Stomach (tissue), 9 donors: ENCODE data around the gene STRADA. TPM values are rescaled to one million over a fixed set of nuclear protein-coding genes. Genes with fewer than 3 reads are reported as not detected.

Source experiments
- DNase-seq, 2 donors: peaks; one replicate each; pipeline versions ENCODE4 v3.0.0 to v3.0.0-alpha.2; 2013 to 2019
- H3K27ac ChIP-seq, 5 donors: fragments of 200-600 bp in 4 of 5; sonication (generic) in 4 of 5; one replicate each; pipeline ENCODE4 v1.5.1; 2013 to 2019; ENCODE audit warnings: mild to moderate bottlenecking in 1 of 5, moderate library complexity in 1 of 5
- H3K27me3 ChIP-seq, 3 donors: fragments of 200-600 bp; sonication (generic); one replicate each; pipeline ENCODE4 v1.5.1; 2017 to 2019; ENCODE audit warnings: mixed run types in 1 of 3
- H3K36me3 ChIP-seq, 4 donors: fragments of 200-600 bp; sonication (generic); 1 replicate in 3 of 4; 2 replicates in 1 of 4; pipeline ENCODE4 v1.5.1; 2016 to 2019
- H3K4me1 ChIP-seq, 4 donors: fragments of 200-600 bp; sonication (generic); one replicate each; pipeline ENCODE4 v1.5.1; 2016 to 2019
- H3K4me3 ChIP-seq, 4 donors: fragments of 200-600 bp; sonication (generic) in 3 of 4; one replicate each; pipeline ENCODE4 v1.5.1; 2016 to 2019; ENCODE audit warnings: mild to moderate bottlenecking in 1 of 4
- H3K9me3 ChIP-seq, 4 donors: fragments of 200-600 bp; sonication (generic); one replicate each; pipeline ENCODE4 v1.5.1; 2016 to 2019
- EP300 ChIP-seq: sonication (generic); formaldehyde crosslinking; IDR thresholded peaks from one replicate; pipeline ENCODE4 v1.6.1; 2017; ENCODE audit warnings: antibody characterized with exemption
- POLR2A ChIP-seq, 4 donors: fragments of 450-650 bp; IDR thresholded peaks; one replicate each; pipeline ENCODE4 v1.6.1; 2016; ENCODE audit warnings: antibody characterized with exemption in 4 of 4, control low read depth in 2 of 4, mild to moderate bottlenecking in 1 of 4, moderate library complexity in 1 of 4
- POLR2AphosphoS5 ChIP-seq, 3 donors: sonication (generic); formaldehyde crosslinking; IDR thresholded peaks; one replicate each; pipeline ENCODE4 v1.6.1; 2016; ENCODE audit warnings: antibody characterized with exemption in 3 of 3
- WGBS, 5 donors: extraction: QIAGEN DNeasy Blood & Tissue Kit in 3 of 5; methylation state at CpG; one replicate each; pipeline versions ENCODE4 v1.1.5 to v1.1.7; 2013 to 2018; 5-methylcytosine and 5-hydroxymethylcytosine counted together
- intact Hi-C: fragments of 100-400 bp; cut with DNase I; formaldehyde crosslinking; loops from one replicate; pipeline ENCODE4 v1.15.1; 2023; ENCODE audit warnings: low total_unique reads
- polyA plus RNA-seq, 3 donors: library from polyadenylated mRNA; stranded (reverse); fragments of 200-250 nt; gene quantifications; one replicate each; pipeline ENCODE4 v1.2.3, GENCODE V29; 2013
- total RNA-seq, 5 donors: library from RNA; depleted of rRNA; stranded (reverse); fragments of >200 nt; gene quantifications; one replicate each; pipeline versions ENCODE4 v1.1.0 to v1.2.3, GENCODE V29; 2014 to 2016
- TF ChIP-seq, protein P1 (sequence below), 7 experiments: fragments of 450-650 bp in 4 of 7; fragments of 200-600 bp in 3 of 7; sonication (generic) in 3 of 7; IDR thresholded peaks; one replicate each; pipeline ENCODE4 v1.5.1; 2016 to 2019; ENCODE audit warnings: antibody characterized with exemption in 7 of 7, control low read depth in 2 of 7, mild to moderate bottlenecking in 1 of 7
- donor health status: healthy with polysubstance abuse.
- donor health status: Bipolar disorder and iron deficiency.
- donor health status: healthy.

Gene STRADA
- total and polyA plus RNA-seq, 8 donors: 9.8 to 56.2 (median 22.2) TPM

DNA sequence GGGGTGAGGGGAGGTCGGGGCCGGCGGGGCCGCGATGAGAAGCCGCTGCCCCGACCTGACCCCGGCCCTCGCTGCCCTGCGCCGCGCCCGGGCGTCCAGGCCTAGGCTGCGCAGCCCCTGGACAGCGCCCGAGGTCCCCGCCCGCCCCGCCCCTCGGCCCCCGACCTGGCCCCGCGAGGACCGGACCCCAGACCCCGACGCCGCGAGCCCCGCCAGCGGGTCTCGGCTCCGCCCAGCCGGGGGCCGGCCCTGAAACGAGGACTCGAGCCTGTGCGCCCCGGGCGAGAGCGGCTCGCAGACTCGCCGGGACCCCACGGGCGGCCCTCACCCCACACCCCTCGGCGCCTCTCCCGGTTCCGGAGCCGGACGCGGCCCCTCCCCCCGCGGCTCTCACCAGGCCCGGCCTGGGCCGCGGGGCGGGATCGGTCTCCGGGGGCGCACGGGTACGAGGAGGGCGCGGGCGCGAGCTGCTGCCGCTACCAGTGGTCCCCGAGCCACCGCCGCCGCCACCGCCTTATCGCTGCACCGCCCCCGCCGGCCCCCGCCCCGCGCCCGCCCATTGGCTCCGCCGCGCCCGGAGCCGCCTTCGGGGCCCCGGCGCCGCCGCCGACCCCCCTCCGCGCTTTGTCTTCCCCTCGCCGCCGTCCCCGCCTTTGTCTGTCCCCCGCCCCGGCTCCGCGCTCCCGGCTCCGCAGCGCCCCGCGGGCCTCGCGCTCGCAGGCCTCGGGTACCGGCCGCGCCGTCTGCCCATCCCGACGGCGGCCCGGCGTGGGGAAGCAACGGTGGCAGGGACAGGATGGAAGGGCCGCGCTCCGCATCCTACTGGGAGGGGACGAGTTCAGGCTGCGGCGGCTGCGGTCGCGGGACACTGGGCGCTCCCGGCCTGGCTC is 41.7 kb downstream of the STRADA start, which contains the start of gene LIMD2:
Gene LIMD2 (minus strand): TSS at position 488 of the 890 bp plus-strand sequence. CDS start 827 bp downstream, outside the sequence.
- H3K27me3 ChIP-seq: no peaks in the 10 kb centered on the region
- peak within 1 kb of the TSS; percentile 72 to 87 (median 84) for H3K27ac ChIP-seq
- TF ChIP-seq, protein P1, sequence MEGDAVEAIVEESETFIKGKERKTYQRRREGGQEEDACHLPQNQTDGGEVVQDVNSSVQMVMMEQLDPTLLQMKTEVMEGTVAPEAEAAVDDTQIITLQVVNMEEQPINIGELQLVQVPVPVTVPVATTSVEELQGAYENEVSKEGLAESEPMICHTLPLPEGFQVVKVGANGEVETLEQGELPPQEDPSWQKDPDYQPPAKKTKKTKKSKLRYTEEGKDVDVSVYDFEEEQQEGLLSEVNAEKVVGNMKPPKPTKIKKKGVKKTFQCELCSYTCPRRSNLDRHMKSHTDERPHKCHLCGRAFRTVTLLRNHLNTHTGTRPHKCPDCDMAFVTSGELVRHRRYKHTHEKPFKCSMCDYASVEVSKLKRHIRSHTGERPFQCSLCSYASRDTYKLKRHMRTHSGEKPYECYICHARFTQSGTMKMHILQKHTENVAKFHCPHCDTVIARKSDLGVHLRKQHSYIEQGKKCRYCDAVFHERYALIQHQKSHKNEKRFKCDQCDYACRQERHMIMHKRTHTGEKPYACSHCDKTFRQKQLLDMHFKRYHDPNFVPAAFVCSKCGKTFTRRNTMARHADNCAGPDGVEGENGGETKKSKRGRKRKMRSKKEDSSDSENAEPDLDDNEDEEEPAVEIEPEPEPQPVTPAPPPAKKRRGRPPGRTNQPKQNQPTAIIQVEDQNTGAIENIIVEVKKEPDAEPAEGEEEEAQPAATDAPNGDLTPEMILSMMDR (IDR thresholded peaks at IDR 0.05): no peak
- TF ChIP-seq POLR2A (IDR thresholded peaks at IDR 0.05) (no peak), EP300 (no peak), POLR2AphosphoS5 (IDR thresholded peaks at IDR 0.05) (no peak)
- WGBS, 5 donors: 0 to 1% (median 0%) methylated on average over 7 to 133 of the region's 133 CpGs
- H3K36me3 ChIP-seq: peaks cover 0 to 35% (median 33%) of the 10 kb centered on the region in 4 donors
- peak within 1 kb of the TSS; percentile 67 to 71 (median 69) for H3K4me3 ChIP-seq
- H3K9me3 ChIP-seq: no peaks in the 10 kb centered on the region
- H3K4me1 ChIP-seq: peaks cover 35 to 73% (median 53%) of the 10 kb centered on the region in 4 donors
- intact Hi-C loops: no loop called here
- peak; percentile 66 to 84 for DNase-seq

DNA sequence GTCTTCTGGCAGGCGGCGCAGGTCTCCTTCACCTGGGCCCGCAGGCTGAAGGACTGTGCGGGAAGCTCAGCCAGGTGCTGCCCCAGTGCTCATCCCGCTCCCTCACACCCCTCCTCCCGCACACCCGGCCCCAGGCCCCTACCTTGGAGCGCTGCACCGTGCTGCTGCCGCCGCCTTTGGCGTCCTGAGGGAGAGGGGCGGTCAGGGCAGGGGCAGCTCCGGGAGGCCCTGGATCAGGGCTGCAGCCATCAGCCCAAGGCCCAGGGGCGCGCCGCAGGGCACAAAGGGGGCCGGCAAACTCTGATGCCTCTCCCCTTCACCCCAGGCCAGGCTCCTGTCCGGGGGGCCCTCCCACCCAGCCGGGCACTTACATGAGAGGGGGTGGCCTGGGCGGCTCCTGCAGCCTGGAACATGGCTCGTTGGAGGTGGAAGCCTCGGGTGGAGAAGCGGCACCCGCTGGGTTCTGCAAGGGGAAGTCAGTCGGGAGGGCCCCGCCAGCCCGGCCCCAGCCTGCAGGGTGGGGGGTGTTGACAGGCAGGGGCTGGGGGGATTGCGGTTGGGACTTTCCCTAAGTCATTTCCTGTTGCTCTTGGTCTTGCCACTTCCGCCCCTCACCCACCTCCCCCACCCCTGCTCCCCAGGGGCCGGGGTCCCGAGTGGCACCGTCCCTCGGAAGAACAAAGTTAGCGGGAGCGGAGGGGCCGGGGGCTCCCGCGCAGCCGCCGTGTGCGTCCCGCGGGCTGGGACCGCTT is 42.5 kb downstream of the STRADA start:
- no peaks in the 10 kb centered on the region for H3K27me3 ChIP-seq
- peak overlapping the region; percentile 61 to 87 (median 82) for H3K27ac ChIP-seq
- peak overlapping the region; percentile 67 to 71 (median 69) for H3K4me3 ChIP-seq
- TF ChIP-seq, protein P1 (IDR thresholded peaks at IDR 0.05): no peak
- TF ChIP-seq POLR2A (IDR thresholded peaks at IDR 0.05): no peak
- TF ChIP-seq EP300: no peak
- TF ChIP-seq POLR2AphosphoS5 (IDR thresholded peaks at IDR 0.05): peak in 1 of 3 donors; percentile 7
- DNase-seq: peak; percentile 64 to 89
- intact Hi-C loops: no loop called here
- 3 to 15% (median 7%) methylated on average over 8 to 45 of the region's 45 CpGs for WGBS, 5 donors
- no peaks in the 10 kb centered on the region for H3K9me3 ChIP-seq
- peaks cover 35 to 80% (median 57%) of the 10 kb centered on the region in 4 donors for H3K4me1 ChIP-seq
- peaks cover 2 to 35% (median 33%) of the 10 kb centered on the region in 4 donors for H3K36me3 ChIP-seq

DNA sequence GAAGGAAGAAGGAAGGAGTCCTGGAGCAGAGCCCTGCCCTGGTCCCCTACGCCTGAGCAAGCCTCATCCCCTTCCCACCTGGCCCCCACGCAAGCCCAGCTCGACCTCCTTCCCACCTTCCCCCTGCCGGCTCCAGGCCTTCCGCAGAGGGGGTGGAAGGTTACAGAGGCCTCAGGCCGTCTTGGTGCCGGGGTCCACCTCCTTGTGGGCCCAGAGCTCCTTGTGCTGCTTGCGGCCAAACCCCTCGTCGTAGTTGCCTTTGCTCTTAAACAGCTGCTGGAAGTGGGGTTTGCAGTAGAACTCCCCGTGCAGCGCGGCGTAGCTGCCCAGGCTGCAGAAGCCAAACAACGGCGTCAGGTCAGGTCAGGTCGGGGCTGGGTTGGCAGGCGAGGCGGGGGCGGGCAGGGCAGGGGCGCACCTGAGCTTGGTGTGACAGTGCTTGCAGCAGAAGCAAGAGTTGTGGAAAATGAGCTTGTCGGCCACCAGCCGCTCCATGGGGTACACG is 43.2 kb downstream of the STRADA start:
- peaks cover 35 to 80% (median 59%) of the 10 kb centered on the region in 4 donors for H3K4me1 ChIP-seq

More for the DNA sequence above, 43.2 kb downstream of the STRADA start:
- H3K27ac ChIP-seq: peak overlapping the region; percentile 61 to 87 (median 82)
- intact Hi-C loops: no loop called here
- 15 to 34% (median 30%) methylated on average over 10 to 24 of the region's 24 CpGs for WGBS, 5 donors
- peaks cover 8 to 35% (median 33%) of the 10 kb centered on the region in 4 donors for H3K36me3 ChIP-seq
- no peaks in the 10 kb centered on the region for H3K9me3 ChIP-seq
- DNase-seq: peak; percentile 30 to 36
- TF ChIP-seq EP300 (no peak), POLR2A (IDR thresholded peaks at IDR 0.05) (no peak), POLR2AphosphoS5 (IDR thresholded peaks at IDR 0.05) (no peak)
- TF ChIP-seq, protein P1 (IDR thresholded peaks at IDR 0.05): no peak
- peak overlapping the region; percentile 67 to 71 (median 69) for H3K4me3 ChIP-seq
- H3K27me3 ChIP-seq: no peaks in the 10 kb centered on the region
